HG03060 (cell line): ENCODE data around the gene EXOC4.
"Not testable (repeated sequence)": the region's sequence is repeated elsewhere in the genome, so short reads cannot be mapped to it uniquely, and the experiment has no call there.

ENCODE experiments used
- ATAC-seq: cut with Tn5 transposase; IDR thresholded peaks from one replicate; pipeline ENCODE4 v1.9.1; 2021; ENCODE audit warnings: low read depth, moderate number of reproducible peaks; ENCODE audit not compliant: unreplicated experiment

EXOC4 gene

GRCh38 chr7:133252858-133253518 is at the start of gene EXOC4:
Gene EXOC4, plus strand, starts transcription at chr7:133253078.
- ATAC-seq: peak; percentile 99

- no peak for ATAC-seq
Measured at GRCh38 chr7:133203490-133203889, 49.4 kb upstream of the EXOC4 start.

GRCh38 chr7:133207687-133208086 is 45.2 kb upstream of the EXOC4 start:
- ATAC-seq: no peak

GRCh38 chr7:133210817-133211216 is 42.1 kb upstream of the EXOC4 start:
- not testable (repeated sequence) for ATAC-seq

GRCh38 chr7:133213772-133214171 is 39.1 kb upstream of the EXOC4 start:
- ATAC-seq: not testable (repeated sequence)

- ATAC-seq: no peak
Measured at GRCh38 chr7:133217773-133218172, 35.1 kb upstream of the EXOC4 start.

GRCh38 chr7:133230591-133231194 is 22.2 kb upstream of the EXOC4 start:
- no peak for ATAC-seq

- ATAC-seq: no peak
Measured at GRCh38 chr7:133233142-133233541, 19.7 kb upstream of the EXOC4 start.

- ATAC-seq: no peak
Measured at GRCh38 chr7:133234961-133235875, 17.7 kb upstream of the EXOC4 start.

GRCh38 chr7:133237545-133237944 is 15.3 kb upstream of the EXOC4 start:
- ATAC-seq: no peak

GRCh38 chr7:133240302-133240701 is 12.6 kb upstream of the EXOC4 start:
- no peak for ATAC-seq

GRCh38 chr7:133246558-133246957 is 6.3 kb upstream of the EXOC4 start:
- ATAC-seq: no peak

- ATAC-seq: no peak
Measured at GRCh38 chr7:133248901-133249300, 4.0 kb upstream of the EXOC4 start.

GRCh38 chr7:133252506-133252857 is 396 bp upstream of the EXOC4 start:
- no peak for ATAC-seq

GRCh38 chr7:133253519-133253875 is 619 bp downstream of the EXOC4 start:
- no peak for ATAC-seq

- ATAC-seq: no peak
Measured at GRCh38 chr7:133255486-133255885, 2.6 kb downstream of the EXOC4 start.

GRCh38 chr7:133258174-133258573 is 5.3 kb downstream of the EXOC4 start:
- no peak for ATAC-seq

- ATAC-seq: no peak
Measured at GRCh38 chr7:133265821-133266220, 12.9 kb downstream of the EXOC4 start.

- no peak for ATAC-seq
Measured at GRCh38 chr7:133268355-133268754, 15.5 kb downstream of the EXOC4 start.

- no peak for ATAC-seq
Measured at GRCh38 chr7:133272336-133272735, 19.5 kb downstream of the EXOC4 start.

- ATAC-seq: no peak
Measured at GRCh38 chr7:133273227-133273626, 20.3 kb downstream of the EXOC4 start.

- no peak for ATAC-seq
Measured at GRCh38 chr7:133274265-133274664, 21.4 kb downstream of the EXOC4 start.
